NCI-H1048 (cell line): ENCODE measurements around the gene ASCL5.
"Not testable (repeated sequence)": the region's sequence is repeated elsewhere in the genome, so short reads cannot be mapped to it uniquely, and the experiment has no call there.

Source experiments
- DNase-seq: peaks from one replicate; lab custom pipeline; 2025; lab: John Stamatoyannopoulos, UW

ASCL5 gene

DNA sequence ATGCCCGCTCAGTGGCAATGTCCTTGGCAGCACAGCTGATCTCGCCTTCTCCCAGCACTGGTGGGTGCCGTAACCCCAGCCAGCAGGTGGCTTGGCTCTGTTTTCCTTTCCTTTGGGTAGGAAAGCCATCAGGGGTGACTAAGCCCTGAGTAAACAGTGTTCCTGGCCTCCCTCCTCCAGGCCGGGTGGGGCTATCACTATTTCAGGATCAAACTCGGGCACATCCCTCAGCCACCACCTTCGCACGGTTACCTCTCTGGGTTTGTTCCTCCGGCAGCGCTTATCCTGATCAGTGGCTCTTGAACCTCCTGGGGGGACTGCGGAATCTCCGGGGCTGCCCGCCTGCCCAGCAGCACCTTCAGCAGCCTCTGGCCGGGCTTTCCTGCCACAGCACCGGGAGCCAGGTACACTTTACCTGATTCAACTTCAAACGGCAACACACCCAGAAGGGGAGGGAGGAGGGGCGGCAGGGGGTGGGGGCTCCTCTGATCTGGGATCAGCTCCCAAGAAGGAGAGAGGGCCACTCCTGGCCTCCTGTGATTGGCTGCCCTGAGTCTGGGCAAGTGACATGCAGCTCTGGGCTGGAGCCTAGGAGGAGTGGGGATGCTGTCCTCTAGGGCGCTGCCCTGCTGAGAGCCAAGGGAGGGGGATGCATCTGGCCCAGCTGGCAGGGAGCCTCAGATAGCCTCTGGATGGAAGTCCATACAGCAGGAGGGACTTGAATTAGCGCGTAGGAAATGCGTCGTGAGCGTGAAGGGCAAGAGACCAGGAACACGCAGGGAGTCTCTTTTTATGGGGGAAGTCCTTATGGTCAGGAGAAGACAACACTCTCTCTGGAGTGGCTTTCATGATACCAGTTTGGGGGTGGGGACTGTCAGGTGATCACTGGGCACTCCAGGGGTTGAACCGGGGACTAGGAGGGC lies at the start of gene ASCL5:
Gene ASCL5, minus strand, starts transcription at position 353 of the 923 bp plus-strand sequence. CDS start 11,812 bp downstream, outside the sequence.
- DNase-seq, result no peak

GRCh38 chr1:201175820-201176500 lies 49.0 kb upstream of the ASCL5 start:
- no peak for DNase-seq

DNA sequence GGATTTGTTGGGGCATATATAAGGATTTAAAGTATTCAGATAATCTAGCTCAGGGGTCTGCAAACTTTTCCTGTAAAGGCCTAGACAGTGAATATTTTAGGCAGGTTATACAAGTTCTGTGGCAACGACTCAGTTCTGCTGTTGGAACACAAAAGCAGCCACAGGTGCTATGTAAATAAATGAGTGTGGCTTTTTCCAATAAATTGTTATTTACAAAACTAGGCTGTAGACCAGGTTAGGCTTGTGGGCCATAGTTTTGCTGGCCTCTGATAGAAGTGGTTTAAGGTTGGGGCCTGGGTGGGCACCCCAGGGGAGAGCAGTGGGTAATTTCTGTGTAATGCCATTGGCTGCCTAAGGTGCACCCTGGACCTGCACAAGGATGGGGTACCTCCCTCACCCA lies 46.8 kb upstream of the ASCL5 start:
- no peak for DNase-seq

GRCh38 chr1:201172999-201173610 lies 46.1 kb upstream of the ASCL5 start:
- DNase-seq, result no peak

DNA sequence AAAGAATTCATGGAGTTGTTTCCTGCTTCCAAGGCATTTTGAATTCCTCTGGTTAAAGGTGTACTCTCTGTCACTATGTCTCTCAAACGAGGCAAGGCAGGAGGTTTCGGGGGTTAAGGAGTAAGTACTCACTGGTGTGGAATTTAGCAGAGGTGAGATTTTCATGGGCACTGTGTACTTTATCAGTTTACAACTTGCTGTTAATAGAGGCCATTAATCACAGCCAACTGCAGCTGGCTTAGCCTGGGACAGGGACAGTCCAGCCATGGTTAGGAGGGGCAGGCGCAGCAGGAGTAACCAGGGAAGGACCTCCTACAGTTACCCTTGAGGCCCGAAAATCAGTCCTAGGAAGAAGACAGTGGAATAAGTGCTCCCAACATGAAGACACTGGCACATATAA lies 45.3 kb upstream of the ASCL5 start:
- DNase-seq, result no peak

DNA sequence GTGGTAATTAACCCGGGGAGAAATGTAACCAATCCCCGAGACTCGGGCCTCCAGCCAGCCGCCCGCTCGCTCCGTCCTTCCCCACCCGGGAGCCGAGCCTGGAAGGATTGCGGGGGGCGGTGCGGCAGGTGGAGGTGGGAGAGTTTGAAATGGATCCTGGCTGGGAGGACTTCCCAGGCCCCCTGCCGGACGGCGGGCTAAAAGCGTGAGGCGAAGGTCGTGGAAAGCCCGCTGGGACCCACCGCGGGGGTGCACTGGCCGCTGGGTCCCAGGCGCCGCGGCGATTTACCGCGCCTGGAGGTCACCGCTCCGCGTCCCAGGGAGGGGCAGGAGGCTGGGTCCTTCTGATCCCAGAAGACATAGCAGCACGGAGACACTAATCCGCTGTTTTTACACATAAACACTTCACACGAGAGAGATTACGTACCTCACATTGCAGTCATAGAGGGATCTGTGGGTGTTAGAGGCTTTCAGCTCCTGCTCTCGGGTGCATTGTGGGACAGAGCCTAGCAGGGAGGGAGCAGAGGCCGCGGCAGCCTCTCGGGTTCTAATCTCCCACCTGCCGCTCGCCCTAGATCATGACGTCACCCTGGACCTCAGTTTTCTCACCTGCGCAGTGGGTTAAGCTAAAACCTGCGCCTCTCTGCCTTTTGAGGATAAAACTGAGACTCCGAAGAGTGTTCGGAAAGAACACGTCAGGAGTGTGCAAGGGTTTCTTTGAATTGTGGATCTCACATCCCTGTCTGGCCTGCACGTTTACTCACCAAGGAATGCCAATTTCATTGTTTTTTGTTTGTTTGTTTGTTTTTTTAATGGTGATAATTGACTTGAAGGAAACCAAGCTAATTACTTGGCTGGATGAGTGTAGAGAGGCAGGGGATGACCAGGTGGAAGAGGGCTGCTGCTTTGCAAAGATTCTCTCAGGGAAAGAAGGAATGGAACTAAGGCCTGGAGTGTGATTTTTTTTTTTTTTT lies 44.4 kb upstream of the ASCL5 start:
- peak; percentile 35 for DNase-seq

GRCh38 chr1:201170533-201171062 lies 43.6 kb upstream of the ASCL5 start:
- peak; percentile 95 for DNase-seq

- DNase-seq, result no peak
Measured at GRCh38 chr1:201169971-201170532, 43.1 kb upstream of the ASCL5 start.

DNA sequence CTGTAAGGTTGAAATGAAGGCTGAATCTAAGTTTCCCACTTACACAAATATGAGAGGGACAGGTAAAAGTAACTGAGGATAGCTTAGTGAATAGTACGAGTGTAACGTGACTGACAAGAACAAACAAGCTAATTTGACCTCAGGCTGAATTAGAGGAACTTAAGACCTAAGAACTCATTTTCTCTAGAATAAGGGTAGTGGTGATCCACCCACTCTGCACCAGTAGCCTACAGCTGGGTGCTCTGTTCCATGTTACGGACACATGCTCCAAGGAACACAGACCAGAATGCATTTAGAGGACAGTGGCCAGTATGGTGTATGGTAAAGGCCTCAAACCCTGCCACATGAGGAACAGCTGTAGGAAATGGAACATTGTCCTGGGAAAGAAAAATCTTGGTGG lies 42.2 kb upstream of the ASCL5 start:
- no peak for DNase-seq

DNA sequence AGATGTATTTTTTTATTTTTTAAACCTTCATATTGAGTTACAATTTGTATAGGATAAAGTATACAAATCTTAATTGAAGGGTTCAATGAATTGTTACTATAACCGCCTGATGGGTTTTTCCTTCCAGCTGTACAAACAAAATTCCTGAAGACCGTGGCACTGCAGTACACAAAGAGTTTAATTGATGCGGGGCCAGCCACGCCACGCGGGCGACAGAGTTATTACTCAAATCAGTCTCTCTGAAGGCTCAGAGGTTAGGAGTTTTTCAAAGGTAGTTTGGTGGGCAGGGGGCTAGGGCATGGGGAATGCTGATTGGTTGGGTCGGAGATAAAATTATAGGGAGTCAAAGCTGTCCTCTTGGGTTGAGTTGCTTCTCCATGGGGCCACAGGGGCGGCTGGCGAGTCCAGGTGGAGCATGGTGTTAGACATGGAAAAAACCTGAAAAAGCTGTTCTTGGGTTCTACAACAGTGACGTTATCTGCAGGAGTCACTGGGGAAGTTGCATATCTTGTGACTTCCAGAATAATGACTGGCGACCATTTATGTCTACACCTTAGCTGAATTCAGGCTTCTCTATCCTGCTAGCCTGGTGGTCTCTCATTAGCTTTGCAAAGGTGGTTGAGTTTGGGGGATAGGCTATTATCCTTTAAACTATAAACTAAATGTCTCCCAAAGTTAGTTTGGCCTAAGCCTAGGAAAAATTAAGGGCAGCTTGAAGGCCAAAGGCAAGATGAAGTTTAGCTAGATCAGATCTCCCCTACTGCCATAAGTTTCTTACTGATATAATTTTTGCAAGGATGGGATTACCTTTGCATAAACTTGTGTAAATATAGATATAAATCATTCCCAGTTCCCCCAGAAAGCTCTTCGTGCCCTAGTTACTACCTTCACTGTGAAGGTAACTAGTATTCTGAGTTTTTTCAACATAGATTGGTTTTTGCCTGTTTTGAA lies 40.3 kb upstream of the ASCL5 start:
- DNase-seq, result no peak

DNA sequence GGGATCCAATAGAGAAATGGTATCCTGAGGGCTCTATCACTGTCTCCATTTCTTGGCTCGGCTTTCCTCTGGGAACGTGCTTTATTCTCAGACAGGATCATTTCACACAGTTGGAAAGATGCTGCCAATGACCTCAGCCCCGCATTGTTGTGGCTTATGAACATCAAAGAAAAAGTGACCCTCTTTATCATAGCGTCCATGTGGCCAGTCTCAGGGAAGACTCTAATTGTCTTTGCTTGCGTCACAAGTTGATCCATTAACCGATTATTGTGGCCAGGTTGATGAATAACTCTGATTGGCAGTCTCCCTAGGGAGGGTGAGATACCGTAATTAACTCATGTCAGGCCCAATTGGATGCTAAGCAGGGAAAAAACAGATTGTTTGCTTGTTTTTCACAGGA lies 37.7 kb upstream of the ASCL5 start:
- DNase-seq, result no peak

DNA sequence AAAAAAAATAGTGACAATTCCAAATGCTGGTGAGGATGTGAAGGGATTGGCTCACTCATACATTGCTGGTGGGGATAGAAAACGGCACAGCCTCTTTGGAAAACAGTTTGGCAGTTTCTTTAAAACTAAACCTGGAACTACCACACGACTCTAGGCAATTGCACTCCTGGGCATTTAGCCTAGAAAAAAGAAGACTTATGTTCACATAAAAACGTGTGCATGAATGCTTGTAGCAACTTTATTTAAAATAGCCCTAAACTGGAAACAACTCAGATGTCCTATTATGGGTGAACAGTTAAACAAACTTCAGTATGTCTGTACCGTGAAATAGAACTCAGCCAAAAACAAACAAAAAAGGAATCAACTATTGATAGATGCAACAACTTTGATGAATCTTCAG lies 36.7 kb upstream of the ASCL5 start:
- no peak for DNase-seq

DNA sequence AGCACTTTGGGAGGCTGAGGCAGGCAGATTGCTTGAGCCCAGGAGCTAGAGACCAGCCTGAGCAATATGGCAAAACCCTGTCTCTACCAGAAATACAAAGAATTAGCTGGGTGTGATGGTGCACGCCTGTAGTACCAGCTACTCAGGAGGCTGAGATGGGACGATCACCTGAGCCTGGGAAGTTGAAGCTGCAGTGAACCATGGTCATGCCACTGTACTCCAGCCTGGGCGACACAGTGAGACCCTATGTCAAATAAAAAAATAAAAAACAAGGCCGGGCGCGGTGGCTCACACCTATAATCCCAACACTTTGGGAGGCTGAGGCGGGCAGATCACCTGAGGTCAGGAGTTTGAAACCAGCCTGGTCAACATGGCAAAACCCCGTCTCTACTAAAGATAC lies 36.1 kb upstream of the ASCL5 start:
- DNase-seq, result not testable (repeated sequence)

DNA sequence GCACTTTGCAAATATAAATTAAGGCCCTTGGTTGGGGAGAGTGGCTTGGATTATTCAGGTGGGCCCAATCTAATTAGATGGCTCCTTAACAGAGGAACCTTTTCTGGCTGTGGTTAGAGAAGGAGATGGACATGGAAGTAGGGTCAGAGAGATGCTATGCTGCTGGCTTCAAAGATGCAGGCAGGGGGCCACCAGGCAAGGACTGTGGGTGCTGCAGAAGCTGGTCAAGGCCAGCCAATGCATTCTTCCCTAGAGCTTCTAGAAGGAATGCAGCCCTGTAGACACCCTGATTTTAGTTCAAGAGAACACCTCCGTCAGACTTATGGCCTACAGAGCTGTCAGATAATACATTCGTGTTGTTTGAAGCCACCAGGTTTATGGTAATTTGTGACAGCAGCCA lies 31.0 kb upstream of the ASCL5 start:
- no peak for DNase-seq

DNA sequence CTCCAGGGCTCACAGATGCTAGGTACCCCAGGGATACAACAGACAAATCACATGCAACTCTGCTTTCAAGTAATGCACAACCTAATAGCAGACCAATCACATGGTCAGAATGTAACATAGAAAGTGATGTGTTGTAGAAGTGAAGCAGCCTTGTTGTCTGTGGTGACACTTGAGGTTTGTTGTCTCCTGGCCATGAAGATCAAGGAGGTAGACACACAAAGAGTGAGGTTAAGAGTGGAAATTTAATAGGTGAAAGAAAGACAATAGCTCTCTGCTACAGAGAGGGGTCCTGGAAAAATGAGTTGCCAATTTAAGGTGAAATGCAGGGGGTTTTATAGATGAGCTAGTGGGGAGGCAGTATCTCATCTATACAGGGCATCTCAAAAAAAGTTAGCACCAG lies 29.8 kb upstream of the ASCL5 start:
- no peak for DNase-seq

GRCh38 chr1:201156346-201156745 lies 29.4 kb upstream of the ASCL5 start:
- DNase-seq, result no peak

- DNase-seq, result no peak
Measured at GRCh38 chr1:201155354-201155753, 28.4 kb upstream of the ASCL5 start.

- DNase-seq, result peak; percentile 98
Measured at GRCh38 chr1:201154389-201155165, 27.6 kb upstream of the ASCL5 start, which contains the start of gene TMEM9. TMEM9 (minus strand) TSS chr1:201154474; CDS start chr1:201153923, 551 bp downstream.
